Karpas-422 (cell line): ENCODE results near the gene XIST. TPM values are rescaled to one million over a fixed set of nuclear protein-coding genes. Genes with fewer than 3 reads are reported as not detected.

Source experiments
- DNase-seq: peaks from one replicate; pipeline ENCODE4 v3.0.0-alpha.2; 2015
- H2AFZ ChIP-seq: fragments of 200-600 bp; sonication (generic); 2 replicates; pipeline ENCODE4 v1.6.1; 2014; ENCODE audit warnings: antibody characterized with exemption, low read length, mixed read lengths
- H3K27ac ChIP-seq: fragments of 200-600 bp; sonication (generic); 2 replicates; pipeline ENCODE4 v1.5.1; 2014; ENCODE audit warnings: mild to moderate bottlenecking, low read length, moderate library complexity
- H3K27me3 ChIP-seq: fragments of 200-600 bp; sonication (generic); 2 replicates; pipeline ENCODE4 v1.6.1; 2014; ENCODE audit warnings: low read length, mixed read lengths
- H3K36me3 ChIP-seq: fragments of 200-600 bp; sonication (generic); 2 replicates; pipeline ENCODE4 v1.6.1; 2014; ENCODE audit warnings: low read length, mixed read lengths; ENCODE audit not compliant: insufficient read depth
- H3K4me1 ChIP-seq: fragments of 200-600 bp; sonication (generic); 2 replicates; pipeline ENCODE4 v1.6.1; 2014; ENCODE audit warnings: mild to moderate bottlenecking, low read length, mixed read lengths
- H3K4me2 ChIP-seq: fragments of 200-600 bp; sonication (generic); 2 replicates; pipeline ENCODE4 v1.6.1; 2014; ENCODE audit warnings: low read length, low read depth, mild to moderate bottlenecking; ENCODE audit not compliant: poor library complexity, severe bottlenecking
- H3K4me3 ChIP-seq: fragments of 200-600 bp; sonication (generic); 2 replicates; pipeline ENCODE4 v1.5.1; 2014; ENCODE audit warnings: mild to moderate bottlenecking, antibody characterized with exemption, low read length, mixed read lengths
- H3K79me2 ChIP-seq: fragments of 200-600 bp; sonication (generic); 2 replicates; pipeline ENCODE4 v1.6.1; 2014; ENCODE audit warnings: mild to moderate bottlenecking, low read length, mixed read lengths
- H3K9ac ChIP-seq: fragments of 200-600 bp; sonication (generic); 2 replicates; pipeline ENCODE4 v1.6.0; 2014; ENCODE audit warnings: low read length
- H3K9me2 ChIP-seq: fragments of 200-600 bp; sonication (generic), shearing (Covaris generic); replicated peaks from 2 replicates; pipeline ENCODE4 v1.6.0; 2014; ENCODE audit warnings: mild to moderate bottlenecking, low read length, moderate library complexity; ENCODE audit not compliant: insufficient read depth
- H3K9me3 ChIP-seq: fragments of 300-700, 200-600 bp; sonication (generic); 2 replicates; pipeline ENCODE4 v1.6.1; 2014; ENCODE audit warnings: low read length, mixed read lengths
- H4K20me1 ChIP-seq: fragments of 200-600 bp; sonication (generic); 2 replicates; pipeline ENCODE4 v1.6.1; 2014; ENCODE audit warnings: mild to moderate bottlenecking, antibody characterized with exemption, low read length, low read depth; ENCODE audit not compliant: insufficient read depth
- total RNA-seq: library from RNA; depleted of rRNA; stranded (reverse); fragments of >200 nt; shearing (Covaris generic); gene quantifications from 2 replicates; pipeline ENCODE4 v1.2.3, GENCODE V29; 2014; ENCODE audit warnings: low replicate concordance

XIST gene
- total RNA-seq, 1 experiment from 2014 or later, result 256 TPM

- Histone ChIP-seq H3K4me2 (no peak overlapping the region), H3K79me2 (no peaks in the 10 kb centered on the region), H4K20me1 (no peaks in the 10 kb centered on the region), H3K9me3 (no peaks in the 10 kb centered on the region), H3K9ac (no peak overlapping the region), H3K4me1 (no peaks in the 10 kb centered on the region), H3K4me3 (no peak overlapping the region), H3K36me3 (no peaks in the 10 kb centered on the region), H2AFZ (no peak overlapping the region), H3K9me2 (no peaks in the 10 kb centered on the region), H3K27ac (no peak overlapping the region), H3K27me3 (no peaks in the 10 kb centered on the region)
- DNase-seq, result no peak
Measured at GRCh38 chrX:73863852-73864251, 11.3 kb upstream of the XIST start.

DNA sequence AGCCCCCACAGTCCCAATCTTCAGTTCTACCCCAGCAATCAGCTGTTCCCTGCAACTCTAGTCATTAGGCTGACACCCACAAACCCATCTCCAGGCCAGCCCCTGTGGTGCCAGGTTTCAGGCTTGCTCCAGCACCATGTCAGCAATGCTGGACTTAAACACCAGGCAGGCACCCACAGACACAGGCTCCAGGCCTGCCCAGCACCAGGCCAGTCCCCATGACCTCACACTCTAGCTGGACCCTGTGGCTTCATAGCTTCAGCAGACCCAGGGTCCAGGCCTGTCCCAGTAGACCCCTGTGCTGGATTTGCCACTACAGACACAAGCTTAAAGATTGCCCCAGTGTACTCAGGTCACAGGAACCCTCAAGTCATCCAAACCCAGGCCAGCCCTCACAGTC is 10.8 kb upstream of the XIST start:
- Histone ChIP-seq H2AFZ (no peak overlapping the region), H3K27me3 (no peaks in the 10 kb centered on the region), H3K4me2 (no peak overlapping the region), H3K9me2 (no peaks in the 10 kb centered on the region), H3K9ac (no peak overlapping the region), H4K20me1 (no peaks in the 10 kb centered on the region), H3K4me3 (no peak overlapping the region), H3K9me3 (no peaks in the 10 kb centered on the region), H3K27ac (no peak overlapping the region), H3K36me3 (no peaks in the 10 kb centered on the region), H3K79me2 (no peaks in the 10 kb centered on the region), H3K4me1 (no peaks in the 10 kb centered on the region)
- DNase-seq, result no peak

DNA sequence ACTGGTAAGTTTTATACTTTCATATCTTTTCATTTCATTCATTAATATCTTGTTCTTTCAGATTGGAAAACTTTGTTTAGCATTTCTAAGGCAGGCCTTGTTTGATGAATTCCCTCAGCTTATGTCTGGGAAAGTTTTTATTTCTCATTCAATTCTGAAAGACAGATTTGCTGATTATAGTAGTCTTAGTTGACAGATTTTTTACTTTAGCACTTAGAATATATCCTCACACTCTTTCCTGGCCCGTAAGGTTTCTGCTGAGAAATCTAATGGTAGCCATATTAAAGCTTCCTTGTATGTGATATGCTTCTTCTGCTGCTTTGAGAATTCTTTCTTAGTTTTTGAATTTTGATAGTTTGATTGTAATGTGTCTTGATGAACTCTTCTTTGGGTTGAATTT is 7.1 kb upstream of the XIST start:
- no peaks in the 10 kb centered on the region for H3K4me1 ChIP-seq
- no peak overlapping the region for H3K4me3 ChIP-seq
- no peaks in the 10 kb centered on the region for H3K36me3 ChIP-seq
- no peaks in the 10 kb centered on the region for H3K27me3 ChIP-seq
- H3K4me2 ChIP-seq, result no peak overlapping the region
- no peak overlapping the region for H3K9ac ChIP-seq
- H3K9me3 ChIP-seq, result no peaks in the 10 kb centered on the region
- no peak overlapping the region for H3K27ac ChIP-seq
- H3K79me2 ChIP-seq, result no peaks in the 10 kb centered on the region
- peak; percentile 1 for DNase-seq
- H4K20me1 ChIP-seq, result no peaks in the 10 kb centered on the region
- no peak overlapping the region for H2AFZ ChIP-seq
- no peaks in the 10 kb centered on the region for H3K9me2 ChIP-seq

DNA sequence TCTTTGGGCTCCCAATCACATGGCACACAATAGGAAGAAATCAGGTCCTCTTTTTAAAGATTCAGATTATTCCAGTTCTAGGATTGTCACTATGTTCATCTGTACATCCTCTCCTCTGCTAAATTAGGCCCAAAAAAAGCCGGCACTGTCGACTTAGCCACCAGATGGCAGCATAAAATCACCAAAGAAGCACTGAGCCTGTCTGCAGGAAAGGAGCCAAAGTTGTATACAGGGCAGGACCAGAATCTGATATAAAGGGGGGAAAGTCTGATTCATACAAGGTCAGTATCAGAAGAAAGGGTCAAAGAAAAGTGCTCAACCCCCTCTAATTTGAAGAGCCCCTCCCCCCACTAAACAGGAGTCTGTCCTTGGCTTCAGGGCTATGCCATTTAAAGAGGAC is 3.0 kb upstream of the XIST start:
- H3K4me1 ChIP-seq, result no peaks in the 10 kb centered on the region
- H3K9me2 ChIP-seq, result no peaks in the 10 kb centered on the region
- no peak overlapping the region for H3K9ac ChIP-seq
- peaks cover 17% of the 10 kb centered on the region for H3K79me2 ChIP-seq
- peak; percentile 91 for DNase-seq
- no peaks in the 10 kb centered on the region for H3K36me3 ChIP-seq
- no peaks in the 10 kb centered on the region for H4K20me1 ChIP-seq
- H3K9me3 ChIP-seq, result no peaks in the 10 kb centered on the region
- no peak overlapping the region for H3K4me3 ChIP-seq
- H3K27ac ChIP-seq, result no peak overlapping the region
- H3K27me3 ChIP-seq, result no peaks in the 10 kb centered on the region
- no peak overlapping the region for H2AFZ ChIP-seq
- H3K4me2 ChIP-seq, result no peak overlapping the region

GRCh38 chrX:73852022-73852421 is 492 bp downstream of the XIST start:
- no peak for DNase-seq
- H3K9me3 ChIP-seq, result no peaks in the 10 kb centered on the region
- no peaks in the 10 kb centered on the region for H3K9me2 ChIP-seq
- no peak overlapping the region for H2AFZ ChIP-seq
- H3K4me2 ChIP-seq, result peak overlapping the region; percentile 67
- peaks cover 26% of the 10 kb centered on the region; the same call in 1 of the 2 replicates for H4K20me1 ChIP-seq
- peak overlapping the region; percentile 61 for H3K4me3 ChIP-seq
- H3K36me3 ChIP-seq, result peaks cover 6% of the 10 kb centered on the region; the same call in 1 of the 2 replicates
- peaks cover 50% of the 10 kb centered on the region for H3K79me2 ChIP-seq
- peak overlapping the region; percentile 74 for H3K9ac ChIP-seq
- no peaks in the 10 kb centered on the region for H3K27me3 ChIP-seq
- H3K4me1 ChIP-seq, result peaks cover 27% of the 10 kb centered on the region
- peak overlapping the region; percentile 82 for H3K27ac ChIP-seq

DNA sequence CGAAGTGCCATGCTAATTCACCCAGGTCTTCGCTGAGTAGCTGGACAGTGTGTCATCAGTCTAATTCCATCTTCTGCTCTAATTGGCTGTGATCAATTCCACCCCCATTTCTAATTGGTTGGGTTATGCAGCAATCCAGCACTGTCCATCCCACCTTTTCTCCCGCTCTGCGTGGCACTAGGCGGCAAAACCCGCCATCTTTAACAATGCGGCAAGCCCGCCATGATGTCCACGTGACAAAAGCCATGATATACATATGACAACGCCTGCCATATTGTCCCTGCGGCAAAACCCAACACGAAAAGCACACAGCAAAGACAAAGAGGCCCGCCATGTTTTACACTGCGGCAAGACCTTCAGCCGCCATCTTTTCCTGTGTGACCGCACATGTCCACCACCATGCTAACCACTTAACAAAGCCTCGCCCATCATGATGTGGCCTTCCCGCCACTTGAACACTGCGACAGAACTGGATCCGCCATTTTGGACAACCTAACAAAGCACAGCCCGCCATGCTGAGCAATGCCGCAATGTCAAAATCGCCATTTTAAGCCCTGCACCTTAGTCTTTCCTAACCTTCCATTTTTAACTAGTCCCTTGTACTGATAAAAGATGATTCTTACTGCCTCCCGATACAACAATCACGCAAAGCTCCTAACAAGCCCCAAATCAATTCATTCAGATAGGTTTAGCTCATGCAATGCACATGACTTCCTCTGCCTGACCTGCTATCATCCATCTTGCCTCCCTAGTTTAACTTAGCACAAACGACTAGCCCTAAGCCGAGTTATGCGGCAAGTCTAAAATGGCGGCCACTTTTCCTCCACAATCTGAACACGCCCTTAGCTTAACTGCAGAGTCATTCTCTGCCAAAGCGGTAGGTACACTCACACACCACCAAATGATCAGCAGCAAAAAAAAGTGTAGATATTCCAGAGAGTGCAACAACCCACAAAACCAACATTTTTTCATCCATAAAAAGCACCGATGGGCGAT is 1.2 kb downstream of the XIST start:
- Histone ChIP-seq H3K27ac (peak overlapping the region; percentile 82), H3K9ac (peak overlapping the region; percentile 74), H3K4me3 (peak overlapping the region; percentile 61), H2AFZ (no peak overlapping the region), H3K27me3 (no peaks in the 10 kb centered on the region), H3K4me1 (peaks cover 33% of the 10 kb centered on the region), H3K79me2 (peaks cover 58% of the 10 kb centered on the region), H3K9me2 (no peaks in the 10 kb centered on the region), H4K20me1 (peaks cover 33% of the 10 kb centered on the region), H3K9me3 (no peaks in the 10 kb centered on the region), H3K36me3 (peaks cover 6% of the 10 kb centered on the region; the same call in 1 of the 2 replicates), H3K4me2 (peak overlapping the region; percentile 67)
- DNase-seq, result peak; percentile 93

DNA sequence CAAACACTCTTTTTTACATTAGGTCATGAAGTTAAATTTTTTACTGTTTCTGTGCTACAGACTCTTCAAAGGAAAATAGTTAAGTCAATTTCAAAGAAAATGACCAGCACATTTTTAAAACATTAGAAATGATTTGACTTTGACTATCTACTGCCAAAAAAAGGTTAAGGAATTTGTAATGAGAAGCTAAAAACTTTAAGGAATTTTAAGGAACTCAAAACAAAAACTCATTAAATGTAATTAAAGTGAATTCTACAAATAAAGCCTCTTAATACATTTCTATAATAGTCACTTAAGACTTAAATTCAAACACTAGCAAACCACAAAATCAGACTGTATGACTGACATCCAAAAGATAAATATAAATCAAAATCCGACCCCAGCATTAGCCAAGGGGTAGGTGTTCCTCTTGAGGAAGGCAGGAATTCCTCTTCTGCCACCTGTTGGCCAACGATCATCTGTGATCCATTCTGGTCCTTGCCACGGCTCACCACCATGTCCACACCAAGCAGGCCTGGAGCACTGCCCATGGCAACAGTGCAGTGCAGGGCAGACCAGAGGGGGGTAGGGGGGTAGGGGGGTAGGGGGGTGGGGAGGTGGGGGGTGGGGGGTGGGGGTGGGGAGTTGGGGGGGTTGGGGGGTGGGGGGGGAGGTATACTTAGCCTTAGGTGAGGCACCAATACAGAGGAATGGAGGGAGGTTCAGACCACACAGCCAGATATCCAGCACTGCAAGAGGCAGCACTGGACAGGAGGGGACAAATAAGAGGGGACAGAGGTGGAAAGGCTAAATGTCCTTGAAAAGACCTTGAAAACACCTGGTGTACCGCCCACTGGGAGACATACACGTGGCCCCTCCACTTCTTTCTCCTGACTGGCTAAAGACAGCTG is 2.1 kb downstream of the XIST start:
- H3K4me3 ChIP-seq, result peak overlapping the region; percentile 62
- H3K9me2 ChIP-seq, result no peaks in the 10 kb centered on the region
- peaks cover 36% of the 10 kb centered on the region for H3K4me1 ChIP-seq
- H3K9ac ChIP-seq, result peak overlapping the region; percentile 74
- peak overlapping the region; percentile 68 for H3K4me2 ChIP-seq
- peaks cover 40% of the 10 kb centered on the region for H4K20me1 ChIP-seq
- peaks cover 67% of the 10 kb centered on the region for H3K79me2 ChIP-seq
- no peaks in the 10 kb centered on the region for H3K9me3 ChIP-seq
- H3K36me3 ChIP-seq, result peaks cover 6% of the 10 kb centered on the region; the same call in 1 of the 2 replicates
- H2AFZ ChIP-seq, result no peak overlapping the region
- no peaks in the 10 kb centered on the region for H3K27me3 ChIP-seq
- H3K27ac ChIP-seq, result no peak overlapping the region
- peak; percentile 74 for DNase-seq

DNA sequence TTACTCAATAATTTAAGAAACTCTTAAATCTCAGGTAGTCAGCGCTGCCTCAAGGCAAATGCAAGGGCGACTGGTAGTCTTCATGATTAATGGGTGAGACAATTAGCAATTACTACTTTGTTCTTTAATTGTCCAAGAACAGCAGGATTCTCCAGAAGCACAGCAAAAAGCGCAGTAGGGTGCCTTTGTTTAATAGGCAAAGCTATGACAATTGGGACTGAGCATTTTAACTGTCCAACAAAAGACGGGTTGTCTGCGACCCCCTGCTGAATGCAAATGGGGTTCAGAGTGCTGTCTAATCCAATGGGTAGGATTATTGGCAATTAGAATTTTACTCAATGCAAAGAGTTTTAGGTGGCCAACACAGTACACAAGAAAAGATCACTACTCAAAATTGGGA is 3.4 kb downstream of the XIST start:
- Histone ChIP-seq H3K27me3 (no peaks in the 10 kb centered on the region), H3K9ac (no peak overlapping the region), H3K27ac (no peak overlapping the region), H3K4me3 (peak overlapping the region; percentile 62), H2AFZ (no peak overlapping the region), H3K79me2 (peaks cover 80% of the 10 kb centered on the region), H4K20me1 (peaks cover 53% of the 10 kb centered on the region), H3K36me3 (peaks cover 6% of the 10 kb centered on the region; the same call in 1 of the 2 replicates), H3K4me2 (peak overlapping the region; percentile 68), H3K9me3 (no peaks in the 10 kb centered on the region), H3K9me2 (no peaks in the 10 kb centered on the region), H3K4me1 (peaks cover 36% of the 10 kb centered on the region)
- DNase-seq, result no peak
